ENCODE measurements around the gene GLB1L3.

DNA sequence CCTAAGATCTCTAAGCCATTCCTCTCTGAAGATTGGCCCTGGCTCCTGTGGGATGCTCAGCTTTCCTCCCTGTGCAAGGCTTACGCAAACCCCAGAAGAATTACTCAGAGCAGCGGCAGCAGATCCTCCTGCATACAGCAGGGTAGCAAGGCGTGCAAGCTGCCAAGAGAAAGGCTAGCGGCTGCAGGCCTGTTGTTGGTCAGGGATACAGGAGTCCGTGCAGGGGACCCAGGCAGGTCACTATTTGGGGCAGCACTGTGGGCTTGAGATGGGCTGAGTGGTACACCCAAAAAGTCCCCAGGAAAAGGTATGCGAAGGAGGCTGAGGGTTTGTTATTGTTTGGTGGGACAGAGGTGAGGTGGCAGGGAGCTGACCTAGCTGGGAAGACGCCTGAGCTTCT lies 57.1 kb downstream of the GLB1L3 start:
- TF ChIP-seq EZH2 (IDR thresholded peaks at IDR 0.05; ENCODE audit: borderline replicate concordance, low read depth, low read length, severe bottlenecking) (no peak), JUN (IDR thresholded peaks at IDR 0.05; ENCODE audit: borderline replicate concordance, insufficient read depth, insufficient read length, low read depth) (no peak), POLR2A (IDR thresholded peaks at IDR 0.05; ENCODE audit: low read depth, low read length) (no peak), MYC (IDR thresholded peaks at IDR 0.05; ENCODE audit: low read depth, low read length) (no peak), GATA2 (IDR thresholded peaks at IDR 0.05; ENCODE audit: insufficient read depth, insufficient read length, low read depth, low read length) (no peak), POLR2AphosphoS5 (IDR thresholded peaks at IDR 0.05; ENCODE audit: insufficient read depth, low read depth, low read length) (no peak)
- TF ChIP-seq, protein P1, sequence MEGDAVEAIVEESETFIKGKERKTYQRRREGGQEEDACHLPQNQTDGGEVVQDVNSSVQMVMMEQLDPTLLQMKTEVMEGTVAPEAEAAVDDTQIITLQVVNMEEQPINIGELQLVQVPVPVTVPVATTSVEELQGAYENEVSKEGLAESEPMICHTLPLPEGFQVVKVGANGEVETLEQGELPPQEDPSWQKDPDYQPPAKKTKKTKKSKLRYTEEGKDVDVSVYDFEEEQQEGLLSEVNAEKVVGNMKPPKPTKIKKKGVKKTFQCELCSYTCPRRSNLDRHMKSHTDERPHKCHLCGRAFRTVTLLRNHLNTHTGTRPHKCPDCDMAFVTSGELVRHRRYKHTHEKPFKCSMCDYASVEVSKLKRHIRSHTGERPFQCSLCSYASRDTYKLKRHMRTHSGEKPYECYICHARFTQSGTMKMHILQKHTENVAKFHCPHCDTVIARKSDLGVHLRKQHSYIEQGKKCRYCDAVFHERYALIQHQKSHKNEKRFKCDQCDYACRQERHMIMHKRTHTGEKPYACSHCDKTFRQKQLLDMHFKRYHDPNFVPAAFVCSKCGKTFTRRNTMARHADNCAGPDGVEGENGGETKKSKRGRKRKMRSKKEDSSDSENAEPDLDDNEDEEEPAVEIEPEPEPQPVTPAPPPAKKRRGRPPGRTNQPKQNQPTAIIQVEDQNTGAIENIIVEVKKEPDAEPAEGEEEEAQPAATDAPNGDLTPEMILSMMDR (IDR thresholded peaks at IDR 0.05; ENCODE audit: extremely low read depth in 1 of 2, insufficient read depth in 1 of 2, low read depth in 1 of 2, low read length in 2 of 2): no peak
